NOMO-1 treated with DMSO at 0.1 percent for 48 hours (cell line): ENCODE measurements around the gene NHEJ1.
"Not testable (repeated sequence)": the region's sequence is repeated elsewhere in the genome, so short reads cannot be mapped to it uniquely, and the experiment has no call there.

Experiments used
- DNase-seq: peaks from one replicate; lab custom pipeline; 2025; ENCODE audit not compliant: unreplicated experiment; lab: John Stamatoyannopoulos, UW

NHEJ1 gene

GRCh38 chr2:219160186-219161017, at the start of gene NHEJ1:
TSS of gene NHEJ1 (minus strand) at chr2:219160815. CDS start at chr2:219158362, 2,453 bp downstream.
- DNase-seq, result peak; percentile 82

GRCh38 chr2:219209236-219210195, 48.9 kb upstream of the NHEJ1 start:
- no peak for DNase-seq

- DNase-seq, result no peak
These were observed 47.5 kb upstream of the NHEJ1 start for GRCh38 chr2:219207884-219208740.

- DNase-seq, result no peak
These were observed 46.7 kb upstream of the NHEJ1 start for GRCh38 chr2:219207134-219207883.

- peak; percentile 94 for DNase-seq
These were observed 45.9 kb upstream of the NHEJ1 start, which contains the start of gene ZFAND2B for GRCh38 chr2:219206328-219207133. TSS of gene ZFAND2B (plus strand) at chr2:219206782. CDS start at chr2:219206988, 206 bp downstream.

- no peak for DNase-seq
These were observed 45.3 kb upstream of the NHEJ1 start for GRCh38 chr2:219205981-219206327.

GRCh38 chr2:219205165-219205538, 44.5 kb upstream of the NHEJ1 start:
- no peak for DNase-seq

- DNase-seq, result no peak
These were observed 44.0 kb upstream of the NHEJ1 start for GRCh38 chr2:219204425-219205164.

GRCh38 chr2:219201331-219201730, 40.7 kb upstream of the NHEJ1 start:
- DNase-seq, result not testable (repeated sequence)

- not testable (repeated sequence) for DNase-seq
These were observed 40.1 kb upstream of the NHEJ1 start for GRCh38 chr2:219200502-219201326.

- no peak for DNase-seq
These were observed 39.0 kb upstream of the NHEJ1 start for GRCh38 chr2:219199470-219200211.

- no peak for DNase-seq
These were observed 38.4 kb upstream of the NHEJ1 start for GRCh38 chr2:219198974-219199373.

- no peak for DNase-seq
These were observed 36.8 kb upstream of the NHEJ1 start for GRCh38 chr2:219197388-219197787.

- no peak for DNase-seq
These were observed 26.3 kb upstream of the NHEJ1 start for GRCh38 chr2:219186754-219187456.

- no peak for DNase-seq
These were observed 23.5 kb upstream of the NHEJ1 start for GRCh38 chr2:219184121-219184520.

- DNase-seq, result no peak
These were observed 22.6 kb upstream of the NHEJ1 start for GRCh38 chr2:219183151-219183772.
